Smooth muscle cell (in vitro differentiated cells): Measurements from ENCODE around the gene AMBP. TPM values are rescaled to one million over a fixed set of nuclear protein-coding genes. Genes with fewer than 3 reads are reported as not detected.
A peak's percentile ranks its signal among the peaks of the same experiment; 100 is the strongest.
"Not testable (repeated sequence)": the region's sequence is repeated elsewhere in the genome, so short reads cannot be mapped to it uniquely, and the experiment has no call there.

Experiments
- DNase-seq: peaks from one replicate; lab custom pipeline; 2025; ENCODE audit not compliant: unreplicated experiment; lab: John Stamatoyannopoulos, UW
- H2AFZ ChIP-seq: fragments of 200-600 bp; sonication (generic); 2 replicates; pipeline ENCODE4 v1.6.0; 2016; ENCODE audit warnings: antibody characterized with exemption, low read depth, mild to moderate bottlenecking
- H3F3A ChIP-seq: fragments of 200-600 bp; sonication (generic); 2 replicates; pipeline ENCODE4 v1.6.0; 2017; ENCODE audit warnings: antibody characterized with exemption, low read depth
- H3K27ac ChIP-seq: fragments of 200-600 bp; sonication (generic); 2 replicates; pipeline ENCODE4 v1.5.1; 2016; ENCODE audit warnings: low read depth, mild to moderate bottlenecking
- H3K27me3 ChIP-seq: fragments of 200-600 bp; sonication (generic); 2 replicates; pipeline ENCODE4 v1.6.1; 2016; ENCODE audit warnings: low read depth, mild to moderate bottlenecking
- H3K36me3 ChIP-seq: fragments of 200-600 bp; sonication (generic); 2 replicates; pipeline ENCODE4 v1.5.1; 2016; ENCODE audit warnings: low read depth
- H3K4me1 ChIP-seq: fragments of 200-600 bp; sonication (generic); 2 replicates; pipeline ENCODE4 v1.5.1; 2016; ENCODE audit warnings: low read depth
- H3K4me2 ChIP-seq: fragments of 200-600 bp; sonication (generic); 2 replicates; pipeline ENCODE4 v1.6.0; 2016; ENCODE audit warnings: mild to moderate bottlenecking
- H3K4me3 ChIP-seq: fragments of 200-600 bp; sonication (generic); 2 replicates; pipeline ENCODE4 v1.5.1; 2016; ENCODE audit warnings: mild to moderate bottlenecking
- H3K79me2 ChIP-seq: fragments of 200-600 bp; sonication (generic); 2 replicates; pipeline ENCODE4 v1.6.0; 2016; ENCODE audit warnings: low read depth, mild to moderate bottlenecking
- H3K9ac ChIP-seq: fragments of 200-600 bp; sonication (generic); 2 replicates; pipeline ENCODE4 v1.6.0; 2016; ENCODE audit warnings: low read depth
- H3K9me3 ChIP-seq: fragments of 200-600 bp; sonication (generic); replicated peaks from 2 replicates; pipeline ENCODE4 v1.5.1; 2016; ENCODE audit warnings: low read depth
- H4K20me1 ChIP-seq: fragments of 200-600 bp; sonication (generic); 2 replicates; pipeline ENCODE4 v1.6.0; 2016; ENCODE audit warnings: low read depth
- WGBS: methylation state at CpG from one replicate; pipeline ENCODE4 v1.1.7; 2016; ENCODE audit warnings: low lambda C conversion rate; 5-methylcytosine and 5-hydroxymethylcytosine counted together
- polyA plus RNA-seq: library from polyadenylated mRNA; unstranded; fragments of >200 nt; fragmentation: Nextera tagmentation; extraction: Ambion mirVana; gene quantifications from 2 replicates; pipeline ENCODE4 v1.2.1, GENCODE V29; 2016
- total RNA-seq: library from RNA; depleted of rRNA; stranded (reverse); fragments of >200 nt; gene quantifications from 2 replicates; pipeline ENCODE4 v1.2.3, GENCODE V29; 2014
- TF ChIP-seq, protein P1 (sequence below): fragments of 200-600 bp; sonication (generic); IDR thresholded peaks from 2 replicates; pipeline ENCODE4 v1.5.1; 2017; ENCODE audit warnings: borderline replicate concordance, mild to moderate bottlenecking, antibody characterized with exemption; ENCODE audit not compliant: insufficient read depth, poor library complexity, severe bottlenecking

Gene AMBP
- total and polyA plus RNA-seq, 2 experiments from 2014 or later = 0.35 TPM; not detected in 1

DNA sequence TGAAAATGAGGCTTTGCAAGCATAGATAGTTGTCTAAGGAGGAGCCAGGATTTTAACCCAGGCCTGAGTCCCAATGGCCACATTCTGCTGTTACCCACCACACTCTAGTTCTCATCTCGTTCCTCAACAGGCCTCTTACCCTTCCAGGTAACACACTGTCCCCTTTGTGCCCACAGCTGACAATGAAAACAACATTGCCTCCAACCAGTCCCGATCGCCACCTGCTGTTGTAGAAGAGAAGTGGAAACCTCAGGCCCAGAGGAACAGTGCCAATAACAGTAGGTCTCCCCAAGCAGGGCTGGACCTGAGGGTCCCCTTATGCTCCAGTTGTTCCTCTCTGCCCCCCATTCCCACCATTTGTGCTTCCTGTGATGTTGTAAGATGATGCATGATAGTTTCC is 30.4 kb downstream of the AMBP start:
- Histone ChIP-seq H2AFZ (no peak overlapping the region), H3F3A (no peaks in the 10 kb centered on the region), H3K4me2 (no peak overlapping the region), H4K20me1 (peaks cover 42% of the 10 kb centered on the region), H3K27ac (no peak overlapping the region), H3K27me3 (no peaks in the 10 kb centered on the region), H3K4me1 (no peaks in the 10 kb centered on the region), H3K4me3 (no peak overlapping the region), H3K79me2 (no peaks in the 10 kb centered on the region), H3K9ac (no peak overlapping the region), H3K36me3 (peaks cover 4% of the 10 kb centered on the region), H3K9me3 (no peaks in the 10 kb centered on the region)
- WGBS = 72% methylated on average over 3 of the region's 3 CpGs
- TF ChIP-seq, protein P1, sequence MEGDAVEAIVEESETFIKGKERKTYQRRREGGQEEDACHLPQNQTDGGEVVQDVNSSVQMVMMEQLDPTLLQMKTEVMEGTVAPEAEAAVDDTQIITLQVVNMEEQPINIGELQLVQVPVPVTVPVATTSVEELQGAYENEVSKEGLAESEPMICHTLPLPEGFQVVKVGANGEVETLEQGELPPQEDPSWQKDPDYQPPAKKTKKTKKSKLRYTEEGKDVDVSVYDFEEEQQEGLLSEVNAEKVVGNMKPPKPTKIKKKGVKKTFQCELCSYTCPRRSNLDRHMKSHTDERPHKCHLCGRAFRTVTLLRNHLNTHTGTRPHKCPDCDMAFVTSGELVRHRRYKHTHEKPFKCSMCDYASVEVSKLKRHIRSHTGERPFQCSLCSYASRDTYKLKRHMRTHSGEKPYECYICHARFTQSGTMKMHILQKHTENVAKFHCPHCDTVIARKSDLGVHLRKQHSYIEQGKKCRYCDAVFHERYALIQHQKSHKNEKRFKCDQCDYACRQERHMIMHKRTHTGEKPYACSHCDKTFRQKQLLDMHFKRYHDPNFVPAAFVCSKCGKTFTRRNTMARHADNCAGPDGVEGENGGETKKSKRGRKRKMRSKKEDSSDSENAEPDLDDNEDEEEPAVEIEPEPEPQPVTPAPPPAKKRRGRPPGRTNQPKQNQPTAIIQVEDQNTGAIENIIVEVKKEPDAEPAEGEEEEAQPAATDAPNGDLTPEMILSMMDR = peak; percentile 16
- DNase-seq = no peak

DNA sequence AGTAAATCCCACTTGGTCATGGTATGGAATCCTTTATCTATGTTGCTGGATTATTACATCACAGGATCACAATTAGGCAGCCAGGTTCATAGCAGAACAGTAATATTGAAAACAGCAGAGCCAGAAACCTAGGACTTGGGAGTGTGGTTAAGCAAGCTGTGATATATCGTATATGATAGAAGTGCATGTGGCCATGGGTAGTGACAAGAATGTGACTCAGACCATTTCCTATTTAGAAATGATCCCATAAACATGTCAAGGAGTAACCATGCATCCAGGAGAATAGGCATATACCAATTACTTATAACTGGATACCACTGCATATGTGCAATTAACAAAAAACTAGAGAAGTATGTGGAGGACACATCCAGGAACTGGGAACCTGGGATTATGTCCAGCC is 31.2 kb downstream of the AMBP start:
- TF ChIP-seq, protein P1 = no peak
- no peak overlapping the region for H3K9ac ChIP-seq
- H3K4me2 ChIP-seq = no peak overlapping the region
- H3F3A ChIP-seq = no peaks in the 10 kb centered on the region
- no peaks in the 10 kb centered on the region for H3K4me1 ChIP-seq
- no peaks in the 10 kb centered on the region for H3K27me3 ChIP-seq
- H4K20me1 ChIP-seq = peaks cover 42% of the 10 kb centered on the region
- H3K36me3 ChIP-seq = peaks cover 4% of the 10 kb centered on the region
- DNase-seq = no peak
- H2AFZ ChIP-seq = no peak overlapping the region
- WGBS = 48% methylated on average over 1 of the region's 1 CpG
- no peak overlapping the region for H3K27ac ChIP-seq
- H3K4me3 ChIP-seq = no peak overlapping the region
- H3K79me2 ChIP-seq = no peaks in the 10 kb centered on the region
- H3K9me3 ChIP-seq = no peaks in the 10 kb centered on the region

DNA sequence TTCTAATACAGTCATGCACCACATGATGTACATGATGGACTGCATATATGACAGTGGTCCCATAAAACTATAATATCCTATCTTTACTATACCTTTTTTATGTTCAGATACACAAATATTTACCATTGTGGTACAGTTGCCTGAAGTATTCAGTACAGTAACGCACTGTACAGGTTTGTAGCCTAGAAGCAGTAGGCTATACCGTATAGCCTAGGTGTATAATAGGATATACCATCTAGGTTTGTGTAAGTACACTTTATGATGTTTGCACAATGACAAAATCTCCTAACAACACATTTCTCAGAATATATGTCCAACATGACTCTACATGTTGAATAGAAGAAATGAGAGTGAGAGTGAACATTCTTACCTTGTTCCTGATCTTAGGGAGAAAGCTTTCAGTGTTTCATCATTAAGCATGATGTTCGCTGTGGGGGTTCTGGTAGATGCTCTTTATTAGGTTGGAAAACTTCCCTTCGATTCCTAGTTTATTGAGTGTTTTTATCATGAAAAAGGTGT is 31.8 kb downstream of the AMBP start:
- Histone ChIP-seq H3K79me2 (no peaks in the 10 kb centered on the region), H3K9ac (no peak overlapping the region), H2AFZ (no peak overlapping the region), H3K4me2 (no peak overlapping the region), H3K27ac (no peak overlapping the region), H3K9me3 (no peaks in the 10 kb centered on the region), H3K27me3 (no peaks in the 10 kb centered on the region), H3K36me3 (peaks cover 4% of the 10 kb centered on the region), H3K4me3 (no peak overlapping the region), H3F3A (no peaks in the 10 kb centered on the region), H4K20me1 (peaks cover 42% of the 10 kb centered on the region), H3K4me1 (no peaks in the 10 kb centered on the region)
- TF ChIP-seq, protein P1 = no peak
- WGBS = 96% methylated on average over 4 of the region's 4 CpGs
- no peak for DNase-seq

GRCh38 chr9:114043660-114044059 is 34.4 kb downstream of the AMBP start:
- not testable (repeated sequence) for H3K4me1 ChIP-seq, H3K79me2 ChIP-seq, H3K9me3 ChIP-seq, H3K4me2 ChIP-seq, H3K9ac ChIP-seq, H3K27me3 ChIP-seq, H3K36me3 ChIP-seq, H2AFZ ChIP-seq, H3K27ac ChIP-seq, DNase-seq, H3F3A ChIP-seq, H3K4me3 ChIP-seq
- peaks cover 42% of the 10 kb centered on the region for H4K20me1 ChIP-seq
